Epithelial cell of esophagus (primary cell): ENCODE data around the gene DCAF8L1.
"Not testable (repeated sequence)": the region's sequence is repeated elsewhere in the genome, so short reads cannot be mapped to it uniquely, and the experiment has no call there.

ENCODE experiments used
- DNase-seq: peaks from one replicate; pipeline ENCODE4 v3.0.0; 2010; ENCODE audit warnings: low read depth
- H3K4me3 ChIP-seq: 2 replicates; pipeline ENCODE4 v1.5.1; 2011; ENCODE audit warnings: mild to moderate bottlenecking, low read length, control low read depth
- TF ChIP-seq, protein P1 (sequence below): IDR thresholded peaks from 2 replicates; pipeline ENCODE4 v1.5.1; 2011; ENCODE audit warnings: low read depth, mild to moderate bottlenecking, low read length, control low read depth, inconsistent platforms; ENCODE audit not compliant: insufficient read depth; ENCODE audit errors: missing control alignments

DCAF8L1 gene

DNA sequence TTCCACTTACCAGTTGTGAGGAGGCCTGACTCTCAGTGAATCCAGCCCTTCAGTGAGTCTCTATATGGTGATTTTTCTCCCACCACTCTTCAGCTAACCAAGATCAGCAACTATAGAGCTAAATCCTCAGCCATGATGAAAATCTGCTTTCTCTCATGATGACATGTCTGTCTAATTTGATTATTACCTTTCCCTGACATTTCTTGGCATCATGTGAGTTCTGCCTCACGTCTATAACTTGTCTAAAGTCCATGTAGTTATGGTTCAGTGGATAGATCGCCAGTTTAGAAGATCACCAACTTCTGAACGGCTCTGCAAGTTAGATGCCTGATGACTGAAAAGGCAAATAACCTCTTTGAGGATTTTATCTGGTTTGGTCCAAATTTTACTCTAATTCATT lies 14.9 kb upstream of the DCAF8L1 start:
- TF ChIP-seq, protein P1, sequence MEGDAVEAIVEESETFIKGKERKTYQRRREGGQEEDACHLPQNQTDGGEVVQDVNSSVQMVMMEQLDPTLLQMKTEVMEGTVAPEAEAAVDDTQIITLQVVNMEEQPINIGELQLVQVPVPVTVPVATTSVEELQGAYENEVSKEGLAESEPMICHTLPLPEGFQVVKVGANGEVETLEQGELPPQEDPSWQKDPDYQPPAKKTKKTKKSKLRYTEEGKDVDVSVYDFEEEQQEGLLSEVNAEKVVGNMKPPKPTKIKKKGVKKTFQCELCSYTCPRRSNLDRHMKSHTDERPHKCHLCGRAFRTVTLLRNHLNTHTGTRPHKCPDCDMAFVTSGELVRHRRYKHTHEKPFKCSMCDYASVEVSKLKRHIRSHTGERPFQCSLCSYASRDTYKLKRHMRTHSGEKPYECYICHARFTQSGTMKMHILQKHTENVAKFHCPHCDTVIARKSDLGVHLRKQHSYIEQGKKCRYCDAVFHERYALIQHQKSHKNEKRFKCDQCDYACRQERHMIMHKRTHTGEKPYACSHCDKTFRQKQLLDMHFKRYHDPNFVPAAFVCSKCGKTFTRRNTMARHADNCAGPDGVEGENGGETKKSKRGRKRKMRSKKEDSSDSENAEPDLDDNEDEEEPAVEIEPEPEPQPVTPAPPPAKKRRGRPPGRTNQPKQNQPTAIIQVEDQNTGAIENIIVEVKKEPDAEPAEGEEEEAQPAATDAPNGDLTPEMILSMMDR = no peak
- no peak for DNase-seq
- no peak overlapping the region for H3K4me3 ChIP-seq

DNA sequence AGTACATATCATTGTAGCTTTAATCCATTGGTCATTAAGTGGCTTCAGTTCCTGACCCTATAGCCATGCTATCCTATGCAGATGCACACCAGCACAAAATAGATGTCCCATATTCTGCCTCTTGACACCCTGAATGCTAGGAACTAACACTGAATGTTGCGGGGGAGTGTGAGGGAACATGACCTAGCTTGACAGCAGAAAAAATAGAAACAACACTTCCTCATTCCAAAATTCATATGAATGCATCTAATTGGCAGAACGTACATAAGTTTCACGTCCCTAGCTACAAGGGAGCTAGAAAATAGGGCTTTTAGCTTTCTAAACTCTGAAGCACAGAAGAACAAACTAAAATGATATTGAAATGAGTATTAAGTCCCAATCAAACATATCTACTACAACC lies 14.4 kb upstream of the DCAF8L1 start:
- no peak overlapping the region for H3K4me3 ChIP-seq
- TF ChIP-seq, protein P1 = no peak
- DNase-seq = peak; percentile 38

DNA sequence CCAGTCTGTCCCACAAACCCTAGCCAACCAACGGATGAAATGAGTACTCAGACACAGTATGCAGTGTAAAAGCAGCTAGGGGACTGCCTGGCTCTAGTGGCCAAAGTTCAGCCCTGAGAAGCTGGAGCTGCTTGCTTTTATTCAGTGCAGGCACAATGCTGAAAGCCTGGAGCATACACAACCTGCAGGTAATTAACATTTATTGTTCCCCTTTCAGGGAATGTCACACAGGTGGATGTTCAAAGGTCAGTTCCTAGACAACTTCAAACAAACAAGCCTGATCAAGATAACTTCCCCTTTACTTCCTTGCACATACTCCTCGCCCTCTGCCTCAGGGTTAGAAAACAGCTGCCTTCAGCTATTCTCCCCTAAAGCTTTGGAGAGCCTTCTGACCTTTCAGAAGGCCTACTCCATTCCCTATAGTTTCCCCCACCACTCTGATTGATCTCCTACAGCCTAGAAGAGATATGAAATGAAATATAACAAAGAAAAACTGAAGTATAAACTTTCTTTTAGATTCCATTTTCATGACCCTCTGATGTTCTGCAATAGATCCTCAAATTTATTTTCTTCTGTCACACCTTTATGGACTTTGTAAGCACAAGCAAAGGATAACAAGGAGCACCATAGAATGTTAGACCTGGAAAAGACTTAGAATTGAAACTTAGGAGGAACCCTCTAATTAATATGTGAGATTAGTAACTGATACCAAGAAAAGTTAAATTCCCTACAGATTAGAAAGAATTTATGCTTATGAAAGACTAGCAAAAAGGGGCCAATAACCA lies 6.8 kb upstream of the DCAF8L1 start:
- no peak for DNase-seq
- no peak overlapping the region for H3K4me3 ChIP-seq
- TF ChIP-seq, protein P1 = no peak

DNA sequence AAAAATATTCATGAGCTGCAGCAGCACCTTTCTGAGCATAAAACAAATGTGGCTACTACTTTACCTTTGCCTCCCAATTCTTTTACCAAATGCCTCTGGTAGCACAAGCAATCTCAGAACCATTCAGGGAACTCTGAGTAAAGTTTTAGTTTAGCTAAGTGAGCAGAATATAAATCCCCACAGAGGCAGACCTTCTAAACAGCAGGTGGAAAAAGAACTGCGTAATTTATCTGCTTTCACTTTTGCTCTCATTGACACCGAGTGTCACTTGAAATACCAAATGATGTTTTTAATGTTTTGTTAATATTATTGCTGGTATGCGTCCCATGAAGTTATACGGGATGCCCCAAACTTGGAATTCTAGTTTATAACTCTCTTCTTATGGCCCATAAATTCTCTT lies 4.3 kb downstream of the DCAF8L1 start:
- not testable (repeated sequence) for DNase-seq, H3K4me3 ChIP-seq

DNA sequence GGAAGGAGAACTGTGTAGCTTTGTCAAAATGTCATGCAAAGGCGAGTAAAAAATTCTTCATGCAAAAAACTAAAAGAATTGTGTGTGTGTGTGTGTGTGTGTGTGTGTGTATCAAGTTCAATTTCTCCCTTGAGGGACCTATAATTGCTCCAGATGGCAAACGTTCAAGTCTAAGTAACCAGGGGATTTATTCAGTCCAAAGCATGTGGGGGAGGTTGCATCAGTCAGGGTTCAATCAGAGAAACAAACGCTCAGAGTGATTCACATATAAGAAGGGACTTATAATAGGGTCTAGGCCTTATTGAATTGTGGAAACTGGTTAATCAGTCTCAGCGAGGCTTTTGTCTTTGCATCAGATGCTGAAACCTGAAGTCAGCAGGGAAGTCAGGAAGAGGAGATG lies 5.0 kb downstream of the DCAF8L1 start:
- TF ChIP-seq, protein P1 = no peak
- DNase-seq = no peak
- no peak overlapping the region for H3K4me3 ChIP-seq

DNA sequence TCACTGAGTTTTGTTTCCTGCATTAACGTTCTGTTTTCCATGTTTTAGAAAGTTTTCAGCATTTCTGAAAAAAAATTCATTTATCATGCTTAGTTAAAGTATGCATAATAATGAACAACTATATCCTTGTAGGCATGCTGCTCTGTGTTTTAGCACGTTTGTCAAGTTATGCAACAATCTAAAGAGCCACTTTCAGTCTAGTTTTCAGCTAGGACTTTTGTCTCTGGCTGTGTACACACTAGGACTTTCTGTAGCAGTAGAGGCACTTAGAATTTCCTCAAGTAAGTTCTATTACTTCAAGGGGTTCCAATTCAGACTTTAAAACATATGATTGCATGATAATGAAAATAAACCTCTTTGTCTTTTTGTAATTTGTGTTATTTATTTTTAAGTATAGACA lies 12.4 kb downstream of the DCAF8L1 start:
- TF ChIP-seq, protein P1 = no peak
- no peak overlapping the region for H3K4me3 ChIP-seq
- DNase-seq = peak; percentile 32

DNA sequence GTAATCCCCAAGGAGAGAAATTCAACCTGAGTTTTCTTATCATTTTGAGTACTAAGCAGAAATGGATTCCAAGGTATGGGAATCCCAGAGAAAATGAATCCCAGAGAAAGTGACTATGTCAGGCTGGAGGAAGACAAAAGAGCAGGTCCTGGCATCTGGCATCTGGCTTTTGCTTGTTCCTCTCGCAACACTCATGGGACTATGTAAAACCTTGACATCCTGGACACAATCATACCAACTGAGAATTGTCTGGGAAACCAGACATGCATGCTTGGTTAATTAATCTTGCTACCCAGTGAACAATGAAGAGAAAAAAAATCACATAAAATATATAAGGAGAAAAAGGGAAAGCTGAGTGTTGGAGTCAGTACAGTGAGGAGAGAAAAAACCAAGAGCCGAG lies 12.9 kb downstream of the DCAF8L1 start:
- no peak overlapping the region for H3K4me3 ChIP-seq
- no peak for DNase-seq
- TF ChIP-seq, protein P1 = no peak
